ENCODE results near the gene C5orf58. TPM values are rescaled to one million over a fixed set of nuclear protein-coding genes. Genes with fewer than 3 reads are reported as not detected.

The C5orf58 gene
- total and polyA plus RNA-seq, 10 of the 15 experiments (the other 5 are each of a cell fraction or from before 2014, with no cell fraction given), result 0.13 to 0.27 (median 0.26) TPM; not detected in 7

DNA sequence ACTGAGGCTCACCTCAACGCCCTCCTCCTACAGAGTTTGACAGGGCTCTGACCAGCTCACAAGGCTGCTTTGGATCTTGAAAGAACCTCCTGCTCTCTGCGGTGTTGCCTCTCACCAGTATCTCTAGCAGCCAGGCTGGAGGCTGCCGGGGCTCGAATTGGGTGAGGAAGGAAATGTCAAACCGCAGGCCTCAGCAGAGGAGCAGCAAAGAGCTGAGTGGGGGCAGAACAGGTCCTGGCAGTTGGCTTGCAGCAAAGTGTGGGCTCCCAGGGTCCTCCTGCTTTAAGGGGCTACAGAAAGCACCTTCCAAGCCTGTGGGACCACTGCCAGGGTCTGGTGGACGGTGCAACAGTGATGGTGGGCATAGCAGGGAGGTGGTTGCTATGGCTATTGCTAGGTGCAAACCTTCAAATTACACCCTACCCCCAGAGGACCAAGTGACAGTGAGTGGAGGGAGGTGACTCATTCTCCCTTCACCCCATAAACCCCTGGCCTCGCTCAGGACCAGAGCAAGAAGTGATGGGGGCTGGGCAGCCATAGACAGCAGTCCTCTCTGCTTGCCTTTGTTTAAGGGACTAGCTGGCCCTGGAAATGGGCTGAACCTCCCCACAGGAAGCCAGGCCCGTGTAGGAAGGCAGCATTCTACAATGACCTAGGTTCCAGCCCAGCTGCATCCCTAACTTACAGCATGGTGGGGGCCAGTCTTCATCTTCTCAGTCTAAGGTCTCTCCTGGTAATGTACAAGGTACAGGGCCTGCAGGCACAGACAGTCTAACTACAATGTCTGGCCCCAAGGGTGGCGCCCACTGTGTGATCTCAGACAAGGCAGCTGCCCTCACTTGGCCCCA is 46.0 kb downstream of the C5orf58 start (continued):
- peak; percentile 67 for TF ChIP-seq NFIC (IDR thresholded peaks at IDR 0.05; ENCODE audit: low read depth, low read length)
- TF ChIP-seq MEF2A (IDR thresholded peaks at IDR 0.05; ENCODE audit: insufficient read depth, low read depth, low read length), result peak; percentile 79
- peak; percentile 98 for TF ChIP-seq RUNX3 (IDR thresholded peaks at IDR 0.05; ENCODE audit: low read length)
- TF ChIP-seq EED (IDR thresholded peaks at IDR 0.05; ENCODE audit: low read depth), result peak; percentile 87
- TF ChIP-seq ZNF274 (IDR thresholded peaks at IDR 0.05; ENCODE audit: insufficient read depth, insufficient read length), result no peak
- peak; percentile 15; the same call in 1 of the 2 replicates for TF ChIP-seq CREM (IDR thresholded peaks at IDR 0.05; ENCODE audit: low read depth)
- TF ChIP-seq NRF1 (conservative IDR thresholded peaks at IDR 0.05; ENCODE audit: low read depth, low read length), result no peak
- peak; percentile 64; the same call in 1 of the 2 replicates for TF ChIP-seq GATAD2B (conservative IDR thresholded peaks at IDR 0.05; ENCODE audit: low read depth)
- TF ChIP-seq, protein P1, sequence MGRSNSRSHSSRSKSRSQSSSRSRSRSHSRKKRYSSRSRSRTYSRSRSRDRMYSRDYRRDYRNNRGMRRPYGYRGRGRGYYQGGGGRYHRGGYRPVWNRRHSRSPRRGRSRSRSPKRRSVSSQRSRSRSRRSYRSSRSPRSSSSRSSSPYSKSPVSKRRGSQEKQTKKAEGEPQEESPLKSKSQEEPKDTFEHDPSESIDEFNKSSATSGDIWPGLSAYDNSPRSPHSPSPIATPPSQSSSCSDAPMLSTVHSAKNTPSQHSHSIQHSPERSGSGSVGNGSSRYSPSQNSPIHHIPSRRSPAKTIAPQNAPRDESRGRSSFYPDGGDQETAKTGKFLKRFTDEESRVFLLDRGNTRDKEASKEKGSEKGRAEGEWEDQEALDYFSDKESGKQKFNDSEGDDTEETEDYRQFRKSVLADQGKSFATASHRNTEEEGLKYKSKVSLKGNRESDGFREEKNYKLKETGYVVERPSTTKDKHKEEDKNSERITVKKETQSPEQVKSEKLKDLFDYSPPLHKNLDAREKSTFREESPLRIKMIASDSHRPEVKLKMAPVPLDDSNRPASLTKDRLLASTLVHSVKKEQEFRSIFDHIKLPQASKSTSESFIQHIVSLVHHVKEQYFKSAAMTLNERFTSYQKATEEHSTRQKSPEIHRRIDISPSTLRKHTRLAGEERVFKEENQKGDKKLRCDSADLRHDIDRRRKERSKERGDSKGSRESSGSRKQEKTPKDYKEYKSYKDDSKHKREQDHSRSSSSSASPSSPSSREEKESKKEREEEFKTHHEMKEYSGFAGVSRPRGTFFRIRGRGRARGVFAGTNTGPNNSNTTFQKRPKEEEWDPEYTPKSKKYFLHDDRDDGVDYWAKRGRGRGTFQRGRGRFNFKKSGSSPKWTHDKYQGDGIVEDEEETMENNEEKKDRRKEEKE (IDR thresholded peaks at IDR 0.05), result no peak
- peak; percentile 50; the same call in 1 of the 2 replicates for TF ChIP-seq SPI1 (IDR thresholded peaks at IDR 0.05; ENCODE audit: borderline replicate concordance, insufficient read depth, low read depth, low read length)
- no peak for TF ChIP-seq MXI1 (IDR thresholded peaks at IDR 0.05; ENCODE audit: low read depth, low read length)
- 0 out of 2 replicates have a peak, but pooled peaks have one; percentile 38 for TF ChIP-seq BCL11A (IDR thresholded peaks at IDR 0.05; ENCODE audit: low read depth, low read length)
- TF ChIP-seq MEF2B (IDR thresholded peaks at IDR 0.05; ENCODE audit: partially characterized antibody, poor library complexity, severe bottlenecking), result peak; percentile 73
- TF ChIP-seq NBN (IDR thresholded peaks at IDR 0.05), result peak; percentile 72; the same call in 1 of the 2 replicates
- TF ChIP-seq IKZF1 (conservative IDR thresholded peaks at IDR 0.05), result peak; percentile 68
- TF ChIP-seq RBBP5 (conservative IDR thresholded peaks at IDR 0.05), result no peak
- no peak; the same call in 2 of the 3 replicates for TF ChIP-seq POU2F2 (IDR thresholded peaks at IDR 0.05; ENCODE audit: borderline replicate concordance, low read depth, low read length)
- TF ChIP-seq, protein P2, sequence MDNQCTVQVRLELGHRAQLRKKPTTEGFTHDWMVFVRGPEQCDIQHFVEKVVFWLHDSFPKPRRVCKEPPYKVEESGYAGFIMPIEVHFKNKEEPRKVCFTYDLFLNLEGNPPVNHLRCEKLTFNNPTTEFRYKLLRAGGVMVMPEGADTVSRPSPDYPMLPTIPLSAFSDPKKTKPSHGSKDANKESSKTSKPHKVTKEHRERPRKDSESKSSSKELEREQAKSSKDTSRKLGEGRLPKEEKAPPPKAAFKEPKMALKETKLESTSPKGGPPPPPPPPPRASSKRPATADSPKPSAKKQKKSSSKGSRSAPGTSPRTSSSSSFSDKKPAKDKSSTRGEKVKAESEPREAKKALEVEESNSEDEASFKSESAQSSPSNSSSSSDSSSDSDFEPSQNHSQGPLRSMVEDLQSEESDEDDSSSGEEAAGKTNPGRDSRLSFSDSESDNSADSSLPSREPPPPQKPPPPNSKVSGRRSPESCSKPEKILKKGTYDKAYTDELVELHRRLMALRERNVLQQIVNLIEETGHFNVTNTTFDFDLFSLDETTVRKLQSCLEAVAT (IDR thresholded peaks at IDR 0.05), result peak; percentile 82
- TF ChIP-seq, protein P3, sequence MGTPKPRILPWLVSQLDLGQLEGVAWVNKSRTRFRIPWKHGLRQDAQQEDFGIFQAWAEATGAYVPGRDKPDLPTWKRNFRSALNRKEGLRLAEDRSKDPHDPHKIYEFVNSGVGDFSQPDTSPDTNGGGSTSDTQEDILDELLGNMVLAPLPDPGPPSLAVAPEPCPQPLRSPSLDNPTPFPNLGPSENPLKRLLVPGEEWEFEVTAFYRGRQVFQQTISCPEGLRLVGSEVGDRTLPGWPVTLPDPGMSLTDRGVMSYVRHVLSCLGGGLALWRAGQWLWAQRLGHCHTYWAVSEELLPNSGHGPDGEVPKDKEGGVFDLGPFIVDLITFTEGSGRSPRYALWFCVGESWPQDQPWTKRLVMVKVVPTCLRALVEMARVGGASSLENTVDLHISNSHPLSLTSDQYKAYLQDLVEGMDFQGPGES (IDR thresholded peaks at IDR 0.05), result no peak
- peak; percentile 65 for TF ChIP-seq MTA2 (IDR thresholded peaks at IDR 0.05; ENCODE audit: low read depth)
- TF ChIP-seq SREBF2 (IDR thresholded peaks at IDR 0.05; ENCODE audit: low read length), result no peak
- TF ChIP-seq NFYB (IDR thresholded peaks at IDR 0.05; ENCODE audit: insufficient read depth, low read depth, low read length), result 0 out of 2 replicates have a peak, but pooled peaks have one; percentile 25

Measured in GM12878 (cell line).